Hepatocyte (in vitro differentiated cells): ENCODE results near the gene NDUFS7. TPM values are rescaled to one million over a fixed set of nuclear protein-coding genes. Genes with fewer than 3 reads are reported as not detected.

ENCODE experiments used
- DNase-seq: peaks from one replicate; pipeline ENCODE4 v3.0.0-alpha.2; 2016; ENCODE audit warnings: low spot score
- H2AFZ ChIP-seq: fragments of 200-600 bp; sonication (generic); 2 replicates; pipeline ENCODE4 v1.6.0; 2016; ENCODE audit warnings: antibody characterized with exemption, mild to moderate bottlenecking
- H3K27ac ChIP-seq: fragments of 200-600 bp; sonication (generic); 2 replicates; pipeline ENCODE4 v1.5.1; 2016; ENCODE audit warnings: mild to moderate bottlenecking
- H3K27me3 ChIP-seq: fragments of 200-600 bp; sonication (generic); 2 replicates; pipeline ENCODE4 v1.6.1; 2016
- H3K36me3 ChIP-seq: fragments of 200-600 bp; sonication (generic); replicated peaks from 2 replicates; pipeline ENCODE4 v1.5.1; 2016; ENCODE audit warnings: low read depth; ENCODE audit not compliant: insufficient read depth
- H3K4me1 ChIP-seq: fragments of 200-600 bp; sonication (generic); 2 replicates; pipeline ENCODE4 v1.5.1; 2016; ENCODE audit warnings: mild to moderate bottlenecking, moderate library complexity; ENCODE audit not compliant: insufficient read depth
- H3K4me2 ChIP-seq: fragments of 200-600 bp; sonication (generic); 2 replicates; pipeline ENCODE4 v1.6.0; 2016
- H3K4me3 ChIP-seq: fragments of 200-600 bp; sonication (generic); 2 replicates; pipeline ENCODE4 v1.5.1; 2016; ENCODE audit warnings: mild to moderate bottlenecking
- H3K79me2 ChIP-seq: fragments of 200-600 bp; sonication (generic); 2 replicates; pipeline ENCODE4 v1.6.0; 2017; ENCODE audit warnings: mild to moderate bottlenecking
- H3K9me2 ChIP-seq: fragments of 200-600 bp; sonication (generic); replicated peaks from 2 replicates; pipeline ENCODE4 v1.6.0; 2017; ENCODE audit warnings: mild to moderate bottlenecking; ENCODE audit not compliant: insufficient read depth
- H3K9me3 ChIP-seq: fragments of 200-600 bp; sonication (generic); 2 replicates; pipeline ENCODE4 v1.5.1; 2016; ENCODE audit warnings: low read depth, mild to moderate bottlenecking
- H4K20me1 ChIP-seq: fragments of 200-600 bp; sonication (generic); 2 replicates; pipeline ENCODE4 v1.6.0; 2016; ENCODE audit warnings: mild to moderate bottlenecking; ENCODE audit not compliant: insufficient read depth, poor library complexity, severe bottlenecking
- CTCF ChIP-seq: fragments of 200-600 bp; sonication (generic); IDR thresholded peaks from 2 replicates; pipeline ENCODE4 v1.5.1; 2016; ENCODE audit warnings: antibody characterized with exemption, mild to moderate bottlenecking; ENCODE audit not compliant: poor library complexity
- EZH2 ChIP-seq: fragments of 200-600 bp; sonication (generic); IDR thresholded peaks from 2 replicates; pipeline ENCODE4 v1.6.1; 2016; ENCODE audit warnings: antibody characterized with exemption, mild to moderate bottlenecking, borderline replicate concordance
- EZH2phosphoT487 ChIP-seq: fragments of 200-600 bp; sonication (generic); IDR thresholded peaks from one replicate; pipeline ENCODE4 v1.6.1; 2018; ENCODE audit warnings: antibody characterized with exemption, mild to moderate bottlenecking, low read depth, moderate library complexity; ENCODE audit not compliant: unreplicated experiment, severe bottlenecking
- WGBS: methylation state at CpG from one replicate; pipeline ENCODE4 v1.1.6; 2016; ENCODE audit warnings: low lambda C conversion rate; ENCODE audit errors: missing lambda C conversion rate; 5-methylcytosine and 5-hydroxymethylcytosine counted together
- polyA plus RNA-seq: library from polyadenylated mRNA; unstranded; fragments of >200 nt; fragmentation: Nextera tagmentation; extraction: Ambion mirVana; gene quantifications from 2 replicates; pipeline ENCODE4 v1.2.1, GENCODE V29; 2016
- total RNA-seq: library from RNA; depleted of rRNA; stranded (reverse); fragments of >200 nt; gene quantifications from 2 replicates; pipeline ENCODE4 v1.2.3, GENCODE V29; 2014

The NDUFS7 gene
- total and polyA plus RNA-seq, 2 experiments from 2014 or later: 81.6 to 276 TPM

GRCh38 chr19:1412995-1413800 is 29.5 kb downstream of the NDUFS7 start:
- no peaks in the 10 kb centered on the region for H3K9me2 ChIP-seq
- H3K4me2 ChIP-seq: no peak overlapping the region
- H2AFZ ChIP-seq: no peak overlapping the region
- peaks cover 70% of the 10 kb centered on the region for H3K4me1 ChIP-seq
- no peaks in the 10 kb centered on the region for H3K9me3 ChIP-seq
- no peak for DNase-seq
- H3K27me3 ChIP-seq: no peaks in the 10 kb centered on the region
- no peak overlapping the region for H3K4me3 ChIP-seq
- H4K20me1 ChIP-seq: peaks cover 84% of the 10 kb centered on the region
- no peaks in the 10 kb centered on the region for H3K36me3 ChIP-seq
- TF ChIP-seq EZH2phosphoT487 (no peak), EZH2 (no peak), CTCF (no peak)
- H3K27ac ChIP-seq: peak overlapping the region; percentile 99
- peaks cover 94% of the 10 kb centered on the region for H3K79me2 ChIP-seq
- 95% methylated on average over 35 of the region's 36 CpGs for WGBS

GRCh38 chr19:1416014-1416841 is 32.5 kb downstream of the NDUFS7 start:
- Histone ChIP-seq H3K4me3 (no peak overlapping the region), H3K4me1 (peaks cover 52% of the 10 kb centered on the region), H2AFZ (no peak overlapping the region), H4K20me1 (peaks cover 69% of the 10 kb centered on the region), H3K36me3 (no peaks in the 10 kb centered on the region), H3K9me2 (no peaks in the 10 kb centered on the region), H3K79me2 (peaks cover 90% of the 10 kb centered on the region), H3K9me3 (no peaks in the 10 kb centered on the region), H3K27ac (peak overlapping the region; percentile 99), H3K4me2 (peak overlapping the region; percentile 75), H3K27me3 (no peaks in the 10 kb centered on the region)
- DNase-seq: no peak
- WGBS: 85% methylated on average over 28 of the region's 28 CpGs
- no peak for TF ChIP-seq EZH2phosphoT487
- TF ChIP-seq EZH2: no peak
- no peak for TF ChIP-seq CTCF

GRCh38 chr19:1417145-1417544 is 33.4 kb downstream of the NDUFS7 start:
- Histone ChIP-seq H2AFZ (no peak overlapping the region), H3K36me3 (no peaks in the 10 kb centered on the region), H3K4me2 (peak overlapping the region; percentile 75), H3K27ac (peak overlapping the region; percentile 99), H3K9me2 (no peaks in the 10 kb centered on the region), H4K20me1 (peaks cover 63% of the 10 kb centered on the region), H3K79me2 (peaks cover 90% of the 10 kb centered on the region), H3K4me1 (peaks cover 43% of the 10 kb centered on the region), H3K27me3 (no peaks in the 10 kb centered on the region), H3K4me3 (no peak overlapping the region), H3K9me3 (no peaks in the 10 kb centered on the region)
- 92% methylated on average over 21 of the region's 21 CpGs for WGBS
- TF ChIP-seq EZH2 (no peak), EZH2phosphoT487 (no peak), CTCF (no peak)
- DNase-seq: no peak
